HFFc6 (cell line): ENCODE measurements around the gene SSR1. TPM values are rescaled to one million over a fixed set of nuclear protein-coding genes. Genes with fewer than 3 reads are reported as not detected.
"Not testable (repeated sequence)": the region's sequence is repeated elsewhere in the genome, so short reads cannot be mapped to it uniquely, and the experiment has no call there.

ENCODE experiments used
- DNase-seq: peaks from one replicate; pipeline ENCODE4 v3.0.0-alpha.2; 2018
- H3K27ac Mint-ChIP-seq: 2 replicates; pipeline ENCODE4 v1.8.0; 2020; ENCODE audit warnings: mild to moderate bottlenecking, mixed read lengths
- H3K27me3 Mint-ChIP-seq: 2 replicates; pipeline ENCODE4 v1.8.0; 2021; ENCODE audit warnings: mild to moderate bottlenecking, moderate library complexity, mixed read lengths; ENCODE audit not compliant: insufficient read depth
- H3K36me3 Mint-ChIP-seq: 2 replicates; pipeline ENCODE4 v1.8.0; 2021; ENCODE audit warnings: low read depth, mixed read lengths
- H3K4me1 Mint-ChIP-seq: 2 replicates; pipeline ENCODE4 v1.8.0; 2020; ENCODE audit warnings: low read depth, mixed read lengths
- H3K4me3 Mint-ChIP-seq: 2 replicates; pipeline ENCODE4 v1.8.0; 2020; ENCODE audit warnings: mild to moderate bottlenecking, moderate library complexity, mixed read lengths
- H3K9me3 Mint-ChIP-seq: 2 replicates; pipeline ENCODE4 v1.8.0; 2020; ENCODE audit warnings: mild to moderate bottlenecking, mixed read lengths
- total RNA-seq, 6 experiments: library from RNA; stranded (reverse); fragmentation: NEBNext Ultra II Directional; extraction: Animal tissue kit (Norgen Biotek cat#: 25700); gene quantifications; 2 replicates in 1 of 6; 3 replicates in 5 of 6; pipeline ENCODE4 v1.2.3, GENCODE V29; 2021
- TF ChIP-seq, protein P1 (sequence below): fragments of 200-600 bp; sonication (generic); IDR thresholded peaks from 2 replicates; pipeline ENCODE4 v1.5.0; 2021; ENCODE audit warnings: antibody characterized with exemption, mild to moderate bottlenecking

The SSR1 gene
- total RNA-seq, 6 experiments from 2014 or later = 279 to 334 (median 307) TPM

GRCh38 chr6:7268362-7268761 lies 44.6 kb downstream of the SSR1 start:
- TF ChIP-seq, protein P1, sequence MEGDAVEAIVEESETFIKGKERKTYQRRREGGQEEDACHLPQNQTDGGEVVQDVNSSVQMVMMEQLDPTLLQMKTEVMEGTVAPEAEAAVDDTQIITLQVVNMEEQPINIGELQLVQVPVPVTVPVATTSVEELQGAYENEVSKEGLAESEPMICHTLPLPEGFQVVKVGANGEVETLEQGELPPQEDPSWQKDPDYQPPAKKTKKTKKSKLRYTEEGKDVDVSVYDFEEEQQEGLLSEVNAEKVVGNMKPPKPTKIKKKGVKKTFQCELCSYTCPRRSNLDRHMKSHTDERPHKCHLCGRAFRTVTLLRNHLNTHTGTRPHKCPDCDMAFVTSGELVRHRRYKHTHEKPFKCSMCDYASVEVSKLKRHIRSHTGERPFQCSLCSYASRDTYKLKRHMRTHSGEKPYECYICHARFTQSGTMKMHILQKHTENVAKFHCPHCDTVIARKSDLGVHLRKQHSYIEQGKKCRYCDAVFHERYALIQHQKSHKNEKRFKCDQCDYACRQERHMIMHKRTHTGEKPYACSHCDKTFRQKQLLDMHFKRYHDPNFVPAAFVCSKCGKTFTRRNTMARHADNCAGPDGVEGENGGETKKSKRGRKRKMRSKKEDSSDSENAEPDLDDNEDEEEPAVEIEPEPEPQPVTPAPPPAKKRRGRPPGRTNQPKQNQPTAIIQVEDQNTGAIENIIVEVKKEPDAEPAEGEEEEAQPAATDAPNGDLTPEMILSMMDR = no peak
- Mint-ChIP-seq H3K27ac (no peak overlapping the region), H3K4me3 (no peak overlapping the region), H3K4me1 (peaks cover 18% of the 10 kb centered on the region), H3K9me3 (peaks cover 5% of the 10 kb centered on the region; the same call in 1 of the 2 replicates), H3K36me3 (no peaks in the 10 kb centered on the region; the same call in 1 of the 2 replicates), H3K27me3 (peaks cover 7% of the 10 kb centered on the region)
- DNase-seq = no peak

GRCh38 chr6:7267466-7268091 lies 45.4 kb downstream of the SSR1 start:
- TF ChIP-seq, protein P1 = no peak
- Mint-ChIP-seq H3K27ac (peak overlapping the region; percentile 74), H3K9me3 (peaks cover 5% of the 10 kb centered on the region; the same call in 1 of the 2 replicates), H3K27me3 (peaks cover 7% of the 10 kb centered on the region), H3K4me1 (peaks cover 18% of the 10 kb centered on the region), H3K36me3 (no peaks in the 10 kb centered on the region; the same call in 1 of the 2 replicates), H3K4me3 (peak overlapping the region; percentile 59)
- DNase-seq = peak; percentile 98

DNA sequence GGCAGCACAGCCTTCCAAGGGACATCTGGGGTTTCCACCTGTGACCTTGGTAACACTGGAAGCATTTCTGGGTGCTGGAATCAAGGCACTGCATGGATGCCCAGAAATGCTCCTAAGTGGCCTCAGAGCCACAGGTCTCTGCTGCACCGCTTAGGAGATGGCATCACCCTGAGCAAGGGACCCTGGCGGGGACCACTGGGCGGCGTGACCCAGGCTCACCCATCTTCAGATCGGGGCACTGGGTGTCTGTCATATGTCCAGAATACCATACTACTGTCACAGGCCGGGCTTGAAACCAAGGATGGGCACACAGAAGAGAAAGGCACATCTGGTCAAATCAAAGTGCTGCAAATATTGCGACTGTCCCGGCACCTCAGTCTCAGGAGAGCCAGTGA lies 45.9 kb downstream of the SSR1 start:
- peak overlapping the region; percentile 74 for H3K27ac Mint-ChIP-seq
- peaks cover 5% of the 10 kb centered on the region; the same call in 1 of the 2 replicates for H3K9me3 Mint-ChIP-seq
- TF ChIP-seq, protein P1 = no peak
- H3K4me1 Mint-ChIP-seq = peaks cover 22% of the 10 kb centered on the region
- no peaks in the 10 kb centered on the region; the same call in 1 of the 2 replicates for H3K36me3 Mint-ChIP-seq
- H3K27me3 Mint-ChIP-seq = peaks cover 7% of the 10 kb centered on the region
- H3K4me3 Mint-ChIP-seq = no peak overlapping the region
- no peak for DNase-seq

DNA sequence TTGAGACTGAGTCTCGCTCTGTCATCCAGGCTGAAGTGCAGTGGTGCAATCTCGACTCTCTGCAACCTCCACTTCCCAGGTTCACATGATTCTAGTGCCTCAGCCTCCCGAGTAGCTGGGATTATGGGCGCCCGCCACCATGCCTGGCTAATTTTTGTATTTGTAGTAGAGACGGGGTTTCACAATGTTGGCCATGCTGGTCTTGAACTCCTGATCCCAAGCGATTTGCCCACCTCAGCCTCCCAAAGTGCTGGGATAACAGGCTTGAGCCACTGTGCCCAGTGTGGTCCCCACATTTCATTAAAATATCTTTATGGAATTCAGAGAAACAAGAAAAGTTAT lies 47.6 kb downstream of the SSR1 start:
- H3K4me1 Mint-ChIP-seq = peaks cover 37% of the 10 kb centered on the region
- DNase-seq, H3K36me3 Mint-ChIP-seq, H3K9me3 Mint-ChIP-seq, H3K27ac Mint-ChIP-seq, H3K4me3 Mint-ChIP-seq, H3K27me3 Mint-ChIP-seq: not testable (repeated sequence)

DNA sequence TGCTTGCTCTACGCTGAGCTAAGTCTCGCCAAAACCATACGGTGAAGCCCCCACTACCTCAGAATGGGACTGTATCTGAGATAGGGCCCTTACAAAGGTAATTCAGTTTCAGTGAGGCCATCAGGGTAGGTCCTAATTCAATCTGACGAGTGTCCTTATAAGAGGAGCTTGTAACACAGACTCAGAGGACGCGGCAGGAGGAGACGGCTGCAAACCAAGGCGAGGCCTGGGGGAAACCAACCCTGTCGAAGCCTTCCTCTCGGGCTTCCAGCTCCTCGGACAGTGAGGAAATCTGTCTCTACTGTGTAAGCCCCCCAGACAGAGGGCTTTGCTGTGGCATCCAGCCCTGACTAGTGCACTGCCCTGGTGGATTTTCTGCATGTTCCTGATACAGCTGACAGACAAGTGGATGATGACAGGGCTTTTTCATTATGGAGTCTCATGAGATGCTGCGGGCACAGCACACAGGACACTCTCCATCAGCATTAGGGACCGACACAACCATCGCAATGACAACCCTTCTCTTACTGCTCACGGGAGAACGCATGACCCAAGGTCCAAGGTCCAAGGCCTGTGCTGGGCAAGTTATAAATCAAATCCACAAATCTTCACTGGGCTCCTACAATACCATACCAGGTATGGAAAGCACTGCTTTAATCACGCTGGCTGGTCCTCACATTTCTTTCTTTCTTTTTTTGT lies 48.2 kb downstream of the SSR1 start:
- Mint-ChIP-seq H3K4me3 (no peak overlapping the region), H3K36me3 (no peaks in the 10 kb centered on the region; the same call in 1 of the 2 replicates), H3K9me3 (peaks cover 5% of the 10 kb centered on the region; the same call in 1 of the 2 replicates), H3K4me1 (peaks cover 39% of the 10 kb centered on the region), H3K27me3 (peaks cover 5% of the 10 kb centered on the region), H3K27ac (no peak overlapping the region)
- TF ChIP-seq, protein P1 = no peak
- DNase-seq = no peak

DNA sequence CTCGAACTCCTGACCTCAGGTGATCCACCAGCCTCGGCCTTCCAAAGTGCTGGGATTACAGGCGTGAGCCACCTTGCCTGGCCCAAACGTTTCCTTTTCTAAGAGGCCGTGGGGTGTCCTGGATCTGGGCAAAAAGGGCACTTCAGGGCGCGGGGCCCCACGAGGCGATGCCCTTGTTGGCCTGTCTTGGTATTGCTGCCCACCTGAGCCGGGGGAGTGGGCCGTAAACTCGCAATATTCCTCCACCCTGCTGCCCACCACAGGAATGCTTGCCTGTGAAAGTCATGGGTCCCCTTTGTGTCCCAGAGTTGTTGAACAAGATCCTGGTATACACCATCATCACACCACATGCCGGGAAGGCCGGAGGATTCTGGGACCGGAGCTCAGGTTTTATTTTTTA lies 49.0 kb downstream of the SSR1 start:
- no peak overlapping the region for H3K27ac Mint-ChIP-seq
- TF ChIP-seq, protein P1 = no peak
- H3K9me3 Mint-ChIP-seq = peaks cover 5% of the 10 kb centered on the region; the same call in 1 of the 2 replicates
- H3K4me1 Mint-ChIP-seq = peaks cover 39% of the 10 kb centered on the region
- no peaks in the 10 kb centered on the region; the same call in 1 of the 2 replicates for H3K36me3 Mint-ChIP-seq
- H3K27me3 Mint-ChIP-seq = peaks cover 3% of the 10 kb centered on the region
- DNase-seq = no peak
- no peak overlapping the region for H3K4me3 Mint-ChIP-seq

GRCh38 chr6:7263519-7263805 lies 49.5 kb downstream of the SSR1 start:
- H3K27me3 Mint-ChIP-seq = not testable (repeated sequence)

More at GRCh38 chr6:7263519-7263805, 49.5 kb downstream of the SSR1 start:
- H3K4me3 Mint-ChIP-seq, H3K9me3 Mint-ChIP-seq, DNase-seq, H3K36me3 Mint-ChIP-seq, H3K27ac Mint-ChIP-seq: not testable (repeated sequence)
- peaks cover 39% of the 10 kb centered on the region for H3K4me1 Mint-ChIP-seq
